HG03432 (cell line): ENCODE results near the gene BAIAP2L1.
A peak's percentile ranks its signal among the peaks of the same experiment; 100 is the strongest.

Source experiments
- ATAC-seq: cut with Tn5 transposase; IDR thresholded peaks from one replicate; pipeline ENCODE4 v1.9.1; 2021; ENCODE audit warnings: mild to moderate bottlenecking, moderate library complexity; ENCODE audit not compliant: unreplicated experiment

The BAIAP2L1 gene

DNA sequence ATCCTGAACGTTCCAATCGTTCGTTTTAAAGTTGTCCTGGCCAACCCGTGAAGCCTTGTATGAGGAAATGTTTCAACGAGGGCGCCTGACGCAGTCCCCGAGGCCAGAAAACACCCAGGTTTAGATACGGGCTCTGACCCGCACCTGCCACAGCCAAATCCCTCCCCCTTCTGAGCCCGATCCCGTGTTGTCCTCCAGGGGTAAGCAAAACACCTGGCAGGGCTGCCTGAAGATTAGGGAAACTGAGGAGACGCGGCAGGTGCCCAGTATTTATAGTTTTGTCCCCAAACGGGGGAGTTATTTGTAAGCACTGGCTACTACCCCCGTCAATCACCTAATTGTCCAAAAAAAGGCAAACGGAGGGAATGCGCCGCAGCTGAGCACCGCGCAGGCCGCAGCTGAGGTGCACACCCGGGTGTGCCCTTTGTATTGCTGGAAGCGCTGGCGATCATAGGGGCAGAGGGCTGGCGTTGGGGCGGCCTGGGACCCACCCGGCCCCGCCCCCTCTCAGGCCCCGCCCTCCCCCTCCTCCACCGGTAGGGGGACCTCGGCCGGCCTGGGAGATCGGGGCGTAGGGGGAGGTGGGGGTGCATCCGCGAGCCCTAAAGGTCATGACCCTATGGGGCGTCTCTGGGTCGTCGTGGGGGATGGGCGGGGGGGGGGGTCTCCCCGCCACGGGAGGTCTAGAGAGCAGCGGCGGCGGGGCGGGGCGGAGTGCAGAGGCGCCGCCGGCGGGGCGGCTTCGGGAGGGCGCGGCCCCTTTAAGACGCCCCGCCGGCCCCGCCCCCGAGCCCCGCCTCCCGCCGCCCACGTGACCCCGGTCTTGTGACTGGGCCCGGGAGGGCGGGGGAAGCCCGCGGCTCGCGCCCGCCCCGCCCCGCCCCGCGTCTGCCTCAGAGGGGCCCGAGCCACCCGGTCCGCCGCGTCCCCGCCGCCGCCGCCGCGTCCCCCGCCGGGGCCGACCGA, 119.8 kb downstream of the BAIAP2L1 start, which contains the start of gene BRI3:
BRI3 (plus strand) TSS at position 896 of the 966 bp plus-strand sequence. CDS start 110 bp downstream, outside the sequence.
- ATAC-seq: peak; percentile 87

DNA sequence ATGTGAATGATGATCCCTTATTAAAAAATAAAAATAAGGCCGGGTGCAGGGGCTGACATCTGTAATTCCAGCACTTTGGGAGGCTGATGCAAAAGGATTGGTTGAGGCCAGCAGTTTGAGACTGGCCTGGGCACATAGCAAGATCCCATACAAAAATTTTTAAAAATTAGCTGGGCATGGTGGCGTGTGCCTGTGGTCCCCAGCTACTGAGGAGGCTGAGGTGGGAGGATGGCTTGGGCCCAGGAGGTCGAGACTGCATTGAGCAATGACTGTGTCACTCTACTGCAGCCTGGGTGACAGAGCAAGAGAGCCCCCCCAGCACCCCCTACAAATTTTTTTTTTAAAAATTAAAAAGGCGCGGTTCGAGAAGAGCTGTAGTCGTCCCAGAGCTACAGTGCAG, 120.6 kb downstream of the BAIAP2L1 start:
- ATAC-seq: no peak

DNA sequence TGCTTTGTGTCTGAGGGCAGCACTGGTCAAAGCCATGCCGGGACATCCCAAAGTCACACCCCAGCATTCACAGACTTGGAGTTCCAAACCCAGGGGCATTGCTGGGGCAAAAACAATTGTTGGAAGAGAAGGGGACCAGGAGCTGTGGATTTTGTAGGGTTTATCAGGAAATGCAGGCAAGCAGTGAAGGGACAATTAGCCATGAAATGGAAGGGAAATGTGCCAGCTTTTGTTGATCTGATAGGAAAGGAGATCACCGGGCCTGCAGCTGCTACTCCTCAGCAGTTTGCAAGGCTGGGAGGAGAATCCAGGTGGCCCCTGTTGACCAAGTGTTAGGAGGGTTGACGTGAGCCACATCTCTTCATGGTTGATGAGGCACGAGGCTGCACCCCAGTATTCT, 122.0 kb downstream of the BAIAP2L1 start:
- ATAC-seq: no peak

DNA sequence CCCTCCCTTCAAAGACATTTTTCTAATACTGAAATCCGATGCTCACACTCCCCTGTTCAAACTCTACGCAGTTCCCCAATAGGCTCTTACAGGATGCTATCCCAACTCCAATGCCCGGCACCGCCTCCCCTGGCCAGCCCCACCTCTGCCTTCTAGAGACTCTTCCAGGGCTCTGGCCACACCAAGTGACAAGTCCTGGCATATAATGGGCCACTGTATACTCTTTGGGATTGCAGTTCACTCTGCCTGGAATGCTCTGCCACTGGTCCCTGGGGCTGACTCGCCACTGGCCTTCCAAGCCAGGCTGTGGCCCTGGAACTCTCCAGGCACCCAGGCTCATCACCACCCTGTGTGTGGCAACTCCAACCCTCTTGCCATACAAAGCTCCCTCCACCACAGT, 122.5 kb downstream of the BAIAP2L1 start:
- no peak for ATAC-seq

DNA sequence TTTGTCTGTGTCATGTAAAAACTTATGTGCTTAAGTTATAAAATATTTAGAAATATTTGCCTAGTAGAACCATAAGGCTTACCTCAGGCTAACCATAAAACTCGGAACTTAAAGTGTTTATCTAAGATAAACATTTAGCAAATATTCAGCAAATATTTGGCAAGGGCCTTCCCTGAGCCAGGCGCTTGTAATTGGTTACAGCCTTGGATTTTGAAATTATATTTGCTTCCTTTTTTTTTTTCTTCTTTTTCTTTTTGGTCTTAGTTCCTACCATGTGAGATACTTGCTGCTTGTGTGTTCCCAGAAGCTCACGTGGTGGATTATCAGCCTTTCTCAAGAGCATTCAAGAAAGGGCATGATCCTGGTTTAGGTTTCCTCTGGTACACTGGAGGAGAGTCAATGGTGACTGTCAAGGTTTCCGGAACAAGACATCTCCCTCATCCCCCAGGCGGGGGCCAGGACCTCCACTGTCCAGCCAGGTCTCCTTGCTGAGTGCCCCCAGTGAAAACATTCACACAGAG, 124.6 kb downstream of the BAIAP2L1 start:
- no peak for ATAC-seq

DNA sequence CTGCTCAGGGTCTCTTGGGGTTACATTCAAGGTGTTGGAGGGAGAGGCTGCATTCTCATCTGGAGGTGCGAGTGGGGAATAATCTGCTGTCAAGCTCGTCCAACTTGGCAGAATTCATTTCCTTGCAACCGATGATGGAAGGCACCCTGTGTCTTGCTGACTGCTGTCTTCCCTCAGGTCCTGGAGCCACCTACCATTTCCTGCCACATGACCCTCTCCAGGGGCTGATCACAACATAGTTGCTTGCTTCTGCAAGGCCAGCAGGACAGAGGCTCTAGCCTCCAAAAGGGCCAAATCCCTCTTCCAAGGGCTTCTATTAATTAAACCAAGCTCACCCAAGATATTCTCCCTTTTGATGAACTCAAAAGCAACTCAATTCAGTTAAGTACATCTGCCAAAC, 133.6 kb downstream of the BAIAP2L1 start:
- no peak for ATAC-seq

DNA sequence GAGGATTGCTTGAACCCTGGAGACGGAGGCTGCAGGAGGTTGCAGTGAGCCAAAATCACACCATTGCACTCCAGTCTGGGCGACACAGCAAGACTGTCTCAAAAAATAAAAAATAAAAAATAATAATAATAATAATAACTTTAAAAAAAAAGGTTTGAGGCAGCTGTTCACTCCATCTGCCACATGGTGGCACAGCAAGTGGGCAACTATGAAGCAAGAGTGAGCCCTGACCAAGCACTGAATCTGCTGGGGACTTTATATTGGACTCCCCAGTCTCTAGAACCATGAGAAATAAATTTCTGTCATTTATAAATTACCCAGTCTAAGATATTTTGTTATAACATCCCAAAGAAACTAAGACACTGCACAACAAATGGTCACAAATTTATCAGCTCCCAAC, 134.1 kb downstream of the BAIAP2L1 start:
- ATAC-seq: no peak

DNA sequence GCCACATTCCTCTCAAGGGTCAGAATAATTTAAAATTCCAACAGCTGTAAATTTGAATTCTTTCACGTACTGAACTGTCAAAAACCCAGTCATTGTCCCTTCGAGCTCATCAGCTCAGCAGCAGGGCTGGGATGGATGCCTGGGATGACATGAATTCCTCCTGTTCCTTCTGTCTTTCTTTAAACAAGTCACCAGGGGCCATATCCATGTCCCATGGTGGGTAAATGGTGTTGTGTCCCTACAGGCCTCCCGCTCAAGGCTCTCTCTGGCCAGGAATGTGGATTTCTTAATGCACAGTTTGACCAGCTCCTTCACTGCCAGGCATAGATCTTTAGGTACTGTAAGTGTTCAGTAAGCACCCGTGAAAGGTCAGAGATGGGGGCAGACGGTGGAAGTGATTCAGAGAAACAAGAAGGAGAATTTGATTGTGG, 135.0 kb downstream of the BAIAP2L1 start:
- ATAC-seq: no peak

DNA sequence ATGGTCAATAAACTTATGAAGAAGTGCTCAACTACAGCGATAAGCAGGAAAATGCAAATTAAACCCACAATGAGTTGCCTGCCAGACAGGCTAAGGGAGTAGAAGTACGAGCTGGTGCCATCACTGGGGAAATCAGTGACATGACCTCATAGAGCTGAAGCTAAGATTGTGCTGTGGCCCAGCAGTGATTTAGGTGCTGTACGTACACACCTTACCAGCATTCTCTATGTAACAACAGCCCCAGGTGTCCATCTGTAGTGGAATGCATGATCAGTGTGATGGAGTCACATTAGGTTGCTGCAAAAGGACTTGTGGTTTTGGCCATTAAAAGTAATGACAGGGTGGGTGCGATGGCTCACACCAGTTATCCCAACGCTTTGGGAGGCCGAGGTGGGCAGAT, 143.2 kb downstream of the BAIAP2L1 start:
- ATAC-seq: no peak

DNA sequence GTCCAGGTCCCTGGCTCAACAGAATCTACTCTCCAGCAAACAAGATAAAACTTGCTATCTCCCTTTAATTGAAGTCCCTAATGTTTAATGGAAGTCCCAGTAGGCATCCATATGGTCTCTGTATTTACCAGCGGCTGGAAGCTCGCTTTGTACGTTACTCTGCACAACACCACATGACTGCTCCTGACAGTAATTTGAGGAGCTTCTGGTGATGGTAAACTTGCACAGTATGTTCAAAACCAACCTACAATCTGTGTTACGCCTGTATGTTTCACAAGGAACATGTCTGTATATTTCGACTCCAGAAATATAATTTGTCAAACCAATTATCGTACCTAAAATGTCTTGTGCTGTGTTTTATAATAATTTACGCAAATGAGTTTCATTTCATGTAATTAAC, 144.5 kb downstream of the BAIAP2L1 start:
- ATAC-seq: no peak

DNA sequence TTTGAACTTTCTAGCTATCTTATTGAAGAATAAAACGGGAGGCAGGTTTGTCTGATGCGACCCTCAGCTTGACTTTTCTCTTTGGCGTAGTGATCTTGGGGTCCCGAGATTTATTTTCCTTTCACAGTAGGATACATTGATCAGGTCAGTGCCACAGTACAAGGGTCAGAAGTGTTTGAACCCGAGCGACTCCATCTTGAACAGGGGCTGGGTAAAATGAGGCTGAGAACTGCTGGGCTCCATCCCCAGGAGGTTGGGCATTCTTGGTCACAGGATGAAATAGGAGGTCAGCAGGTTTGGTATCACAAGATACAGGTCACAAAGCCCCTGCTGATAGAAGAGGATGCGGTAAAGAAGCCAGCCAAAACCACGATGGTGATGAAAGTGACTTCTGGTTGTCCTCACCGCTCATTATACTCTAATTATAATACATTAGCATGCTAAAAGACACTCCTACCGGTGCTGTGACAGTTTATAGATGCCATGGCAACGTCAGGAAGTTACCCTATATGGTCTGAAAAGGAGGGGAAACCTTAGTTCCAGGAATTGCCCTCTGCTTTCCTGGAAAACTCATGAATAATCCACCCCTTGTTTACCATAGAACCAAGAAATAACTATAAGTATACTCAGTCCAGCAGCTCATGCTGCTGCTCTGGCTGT, 145.8 kb downstream of the BAIAP2L1 start:
- no peak for ATAC-seq

DNA sequence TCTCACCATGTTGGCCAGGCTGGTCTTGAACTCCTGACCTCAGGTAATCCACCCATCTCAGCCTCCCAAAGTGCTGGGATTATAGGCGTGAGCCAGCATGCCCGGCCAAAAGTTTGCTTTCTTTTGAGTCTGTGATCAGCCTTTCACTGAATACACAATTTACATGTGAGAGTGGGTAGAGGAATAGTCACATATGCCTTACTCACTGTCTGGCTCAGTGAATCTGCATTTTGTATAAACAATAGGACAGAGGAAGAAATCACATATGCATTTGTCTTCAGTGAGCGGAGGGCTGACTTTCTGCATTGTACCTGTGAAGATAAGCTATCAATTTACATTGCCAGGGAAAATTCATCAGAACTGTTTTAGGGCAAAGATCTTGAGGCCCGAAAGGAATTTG, 146.4 kb downstream of the BAIAP2L1 start:
- ATAC-seq: no peak

DNA sequence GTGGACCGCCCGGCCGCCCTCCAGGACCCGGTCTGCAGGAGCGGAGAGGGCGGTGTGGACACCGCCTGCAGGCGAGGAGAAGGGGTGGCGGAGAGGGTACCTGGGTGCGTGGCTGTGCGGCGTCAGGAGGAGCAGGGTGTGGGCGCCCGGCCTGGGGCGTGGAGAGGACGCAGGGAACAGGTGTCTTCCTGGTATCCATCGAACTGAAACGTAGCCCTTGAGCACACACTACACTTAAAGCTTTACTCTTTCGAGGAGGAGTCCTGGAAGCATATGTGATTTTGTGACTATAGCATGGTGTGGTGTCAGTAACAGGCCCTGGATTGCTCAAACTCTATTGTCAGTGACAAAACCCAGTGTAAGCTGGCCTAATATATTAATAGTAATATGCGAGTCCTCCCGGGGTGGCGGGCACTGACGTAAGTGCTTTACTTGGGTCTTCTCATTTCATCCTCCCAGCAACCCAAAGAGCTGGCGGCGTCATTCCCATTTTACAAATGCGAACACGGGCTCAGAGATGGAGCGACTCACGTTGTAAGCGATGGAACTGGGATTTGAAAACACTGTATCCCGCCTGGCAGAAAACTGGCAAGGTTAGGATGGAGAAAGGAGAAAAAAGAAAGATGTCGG, 148.3 kb downstream of the BAIAP2L1 start:
- peak; percentile 33 for ATAC-seq

DNA sequence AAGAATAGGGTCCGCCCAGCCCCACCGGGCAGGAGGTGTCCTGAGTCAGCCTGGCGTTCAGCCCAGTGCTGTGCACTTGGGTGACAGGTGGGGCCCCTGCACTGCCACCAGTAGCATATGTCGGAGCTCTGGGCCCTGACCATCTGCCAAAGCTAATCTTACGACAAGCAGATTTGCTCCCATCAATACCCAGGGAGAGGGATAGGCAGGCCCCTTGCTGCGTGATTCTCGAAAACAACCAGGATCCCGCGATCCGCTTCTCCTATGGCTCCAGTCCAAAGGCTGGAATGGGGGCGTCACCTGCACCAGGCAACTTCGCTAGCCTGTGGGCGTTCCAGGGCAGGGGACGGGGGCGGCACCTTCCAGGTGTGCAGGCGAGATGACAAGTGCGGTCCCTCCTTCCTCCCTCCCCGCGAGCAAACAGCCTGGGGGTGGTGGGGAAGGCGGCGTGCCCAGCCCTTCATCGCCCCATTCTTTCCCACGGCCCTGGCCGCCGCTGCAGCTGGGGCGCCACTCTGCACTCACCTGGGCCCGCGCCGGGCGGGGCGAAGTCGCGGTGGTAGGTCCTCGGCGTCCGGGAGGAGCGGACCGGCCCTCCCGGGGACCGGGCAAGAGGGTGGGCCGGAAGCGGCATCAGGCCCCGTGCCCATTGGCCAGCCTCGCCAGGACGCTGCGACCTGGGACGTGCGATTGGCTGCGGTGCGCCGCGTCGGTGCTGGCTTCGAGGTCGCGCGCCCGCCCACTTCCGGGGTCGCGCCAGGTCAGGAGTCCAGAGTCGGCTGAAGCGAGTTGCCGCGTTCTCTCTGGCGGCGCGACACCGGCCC, 149.1 kb downstream of the BAIAP2L1 start, which contains the start of gene TECPR1:
TECPR1 (minus strand) TSS at position 632 of the 824 bp plus-strand sequence. CDS start 6,086 bp downstream, outside the sequence.
- ATAC-seq: peak; percentile 99

DNA sequence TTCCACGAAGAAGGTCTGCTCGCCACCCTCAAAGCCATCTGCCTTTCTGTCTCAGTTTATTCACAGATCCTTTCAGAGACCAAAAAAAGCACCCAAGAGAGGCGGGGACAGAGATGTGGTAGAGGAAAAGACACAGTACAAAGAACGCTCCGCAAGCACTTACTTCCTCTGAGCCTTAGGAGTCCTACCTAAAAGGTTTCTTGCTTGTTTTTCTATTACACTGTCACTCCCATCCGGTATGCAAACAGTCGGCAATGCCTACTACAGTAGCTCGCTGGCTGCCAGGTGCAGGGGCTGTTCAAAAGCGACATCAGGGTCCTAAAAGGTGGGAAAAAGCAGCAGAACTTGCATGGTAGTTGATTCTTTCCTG, 149.7 kb downstream of the BAIAP2L1 start:
- ATAC-seq: peak; percentile 20

DNA sequence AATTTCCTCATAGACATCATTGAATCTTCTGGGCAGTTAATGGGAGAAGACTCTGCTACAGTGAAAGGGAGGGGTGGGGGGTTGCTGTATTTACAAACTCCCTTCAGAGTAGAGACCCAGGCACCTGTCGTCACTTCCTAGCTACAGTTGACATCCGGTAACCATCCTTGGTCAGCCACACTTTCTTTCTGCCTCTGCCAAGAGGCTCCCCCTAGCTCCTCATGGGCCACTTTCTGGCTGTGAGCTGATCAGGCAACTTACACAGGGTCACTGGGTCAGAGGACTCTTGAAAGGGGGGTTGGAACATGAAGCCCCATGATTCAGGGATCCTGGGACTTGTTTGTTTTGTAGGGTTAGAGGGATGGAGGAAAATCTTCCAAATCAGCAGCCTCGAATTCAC, 150.1 kb downstream of the BAIAP2L1 start:
- no peak for ATAC-seq

DNA sequence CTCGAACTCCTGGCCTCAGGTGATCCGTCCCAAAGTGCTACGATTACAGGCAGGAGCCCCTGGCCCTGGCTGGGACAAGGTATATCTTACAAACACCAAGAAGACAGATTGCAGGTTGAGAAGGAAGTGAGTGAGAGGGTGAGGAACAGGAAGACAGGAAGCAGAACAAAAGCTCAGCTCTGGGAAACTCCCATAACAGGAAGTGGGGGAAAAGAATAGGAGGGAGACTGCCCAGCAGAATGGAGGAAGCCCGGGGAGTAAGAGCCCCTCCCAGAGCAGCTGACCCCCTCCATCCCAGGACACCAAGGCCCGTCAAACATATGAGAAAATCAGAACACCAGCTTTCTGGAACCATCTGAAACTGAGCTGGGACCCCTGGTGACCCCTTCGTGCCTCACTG, 151.8 kb downstream of the BAIAP2L1 start:
- ATAC-seq: no peak

DNA sequence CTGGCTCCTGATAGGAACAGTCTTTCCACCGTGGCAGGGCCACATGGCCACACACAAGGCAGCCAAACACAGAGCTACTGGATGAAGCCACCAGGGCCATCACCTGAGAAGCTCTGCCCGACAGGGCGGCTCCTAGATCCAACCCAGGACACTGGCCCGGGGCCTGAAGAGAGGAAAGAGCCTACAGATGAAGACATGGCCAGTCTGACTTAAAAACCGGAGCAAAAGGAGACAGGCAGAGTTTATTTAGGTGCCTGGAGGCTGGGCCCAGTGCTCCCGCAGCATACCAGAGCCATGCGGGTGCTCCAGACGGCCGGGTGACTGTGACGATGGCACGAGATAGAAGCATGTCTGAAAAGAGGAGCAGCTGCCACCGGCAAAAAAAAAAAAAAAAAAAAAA, 152.7 kb downstream of the BAIAP2L1 start:
- no peak for ATAC-seq

DNA sequence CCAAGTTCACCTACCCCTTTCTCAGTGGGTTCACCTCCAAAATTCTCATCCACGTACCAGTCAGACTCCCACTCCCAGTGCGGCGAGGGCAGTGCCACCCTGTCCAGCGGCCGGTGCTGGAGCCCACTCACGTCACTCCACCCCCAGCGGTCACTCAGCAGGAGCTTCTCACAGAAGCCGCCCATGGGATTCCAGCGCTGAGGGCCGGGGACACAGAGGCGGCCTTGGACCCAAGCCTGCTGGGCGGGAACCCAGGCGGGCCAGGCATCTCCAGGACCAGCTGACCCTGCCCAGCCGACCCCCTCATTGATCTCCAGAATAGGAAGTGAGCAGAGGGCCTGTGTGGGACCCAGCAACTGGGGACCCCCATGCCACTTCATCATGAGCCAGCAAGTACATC, 156.0 kb downstream of the BAIAP2L1 start:
- no peak for ATAC-seq

DNA sequence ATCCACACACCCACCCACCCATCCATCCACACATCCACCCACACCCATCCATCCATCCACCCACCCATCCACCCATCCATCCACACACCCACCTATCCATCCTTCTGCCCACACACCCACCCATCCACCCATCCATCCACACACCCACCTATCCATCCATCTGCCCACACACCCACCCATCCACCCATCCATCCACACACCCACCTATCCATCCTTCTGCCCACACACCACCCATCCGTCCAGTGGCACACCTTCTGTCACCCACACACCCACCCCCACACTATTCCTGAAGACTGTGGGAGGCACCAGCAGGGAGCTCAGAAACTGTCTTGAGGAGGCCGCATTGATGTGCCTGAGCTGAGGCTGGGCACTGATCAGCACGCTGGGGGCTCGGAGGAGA, 158.0 kb downstream of the BAIAP2L1 start:
- no peak for ATAC-seq
